NCI-H1417 (cell line): ENCODE results near the gene ARIH2.

Experiments
- DNase-seq, 3 experiments: peaks; one replicate each; lab custom pipeline; 2025; lab: John Stamatoyannopoulos, UW

Gene ARIH2

GRCh38 chr3:48929358-48930035, 10.9 kb downstream of the ARIH2 start:
- DNase-seq = no peak

- no peak for DNase-seq
Observed at GRCh38 chr3:48930590-48930989, 11.9 kb downstream of the ARIH2 start.

- no peak for DNase-seq
Observed at GRCh38 chr3:48931944-48932580, 13.4 kb downstream of the ARIH2 start.

GRCh38 chr3:48934333-48934991, 15.8 kb downstream of the ARIH2 start:
- no peak for DNase-seq

- DNase-seq = no peak
Observed at GRCh38 chr3:48935530-48935929, 16.9 kb downstream of the ARIH2 start.

GRCh38 chr3:48938156-48938555, 19.5 kb downstream of the ARIH2 start:
- no peak for DNase-seq

- DNase-seq = no peak
Observed at GRCh38 chr3:48938689-48939088, 20.0 kb downstream of the ARIH2 start.

GRCh38 chr3:48945432-48945831, 26.8 kb downstream of the ARIH2 start:
- DNase-seq = no peak

GRCh38 chr3:48945891-48946549, 27.4 kb downstream of the ARIH2 start:
- no peak for DNase-seq

- no peak for DNase-seq
Observed at GRCh38 chr3:48949376-48949717, 30.7 kb downstream of the ARIH2 start.

- DNase-seq = no peak
Observed at GRCh38 chr3:48950051-48950450, 31.4 kb downstream of the ARIH2 start.

- DNase-seq = no peak
Observed at GRCh38 chr3:48951764-48952163, 33.1 kb downstream of the ARIH2 start.

- DNase-seq = peak in 2 of 3 experiments; percentile 7 to 33
Observed at GRCh38 chr3:48952510-48953118, 34.0 kb downstream of the ARIH2 start.

GRCh38 chr3:48957006-48957705, 38.5 kb downstream of the ARIH2 start:
- no peak for DNase-seq

GRCh38 chr3:48960841-48961413, 42.3 kb downstream of the ARIH2 start:
- no peak for DNase-seq

- no peak for DNase-seq
Observed at GRCh38 chr3:48962340-48962739, 43.7 kb downstream of the ARIH2 start.

GRCh38 chr3:48962939-48963338, 44.3 kb downstream of the ARIH2 start:
- DNase-seq = no peak

- no peak for DNase-seq
Observed at GRCh38 chr3:48963591-48963990, 44.9 kb downstream of the ARIH2 start.

GRCh38 chr3:48966367-48966766, 47.7 kb downstream of the ARIH2 start:
- DNase-seq = no peak

GRCh38 chr3:48966876-48967361, 48.3 kb downstream of the ARIH2 start:
- DNase-seq = no peak

- DNase-seq = no peak
Observed at GRCh38 chr3:48970586-48970985, 51.9 kb downstream of the ARIH2 start.
